Neural cell (in vitro differentiated cells): Measurements from ENCODE around the gene NDST3. TPM values are rescaled to one million over a fixed set of nuclear protein-coding genes. Genes with fewer than 3 reads are reported as not detected.

Experiments used
- H2AFZ ChIP-seq: fragments of 200-600, 300-800 bp; sonication (generic), shearing (Covaris generic); 2 replicates; pipeline ENCODE4 v1.6.0; 2014; ENCODE audit warnings: low read depth, mild to moderate bottlenecking, antibody characterized with exemption, low read length, moderate library complexity
- H3F3A ChIP-seq: fragments of 200-600 bp; shearing (Covaris generic); 2 replicates; pipeline ENCODE4 v1.6.1; 2016; ENCODE audit warnings: mild to moderate bottlenecking, moderate library complexity, mixed read lengths, antibody characterized with exemption, low read length; ENCODE audit not compliant: insufficient read depth, poor library complexity, severe bottlenecking
- H3K27ac ChIP-seq: fragments of 200-600, 300-800 bp; sonication (generic), shearing (Covaris generic); 2 replicates; pipeline ENCODE4 v1.5.1; 2014; ENCODE audit warnings: mild to moderate bottlenecking, low read length, moderate library complexity
- H3K27me3 ChIP-seq: fragments of 300-800, 200-600 bp; sonication (generic), shearing (Covaris generic); 2 replicates; pipeline ENCODE4 v1.6.0; 2014; ENCODE audit warnings: mild to moderate bottlenecking, low read depth, low read length, moderate library complexity; ENCODE audit not compliant: insufficient read depth
- H3K36me3 ChIP-seq: fragments of 300-800, 200-600 bp; sonication (generic), shearing (Covaris generic); 2 replicates; pipeline ENCODE4 v1.5.1; 2014; ENCODE audit warnings: mild to moderate bottlenecking, antibody characterized with exemption, low read length, moderate library complexity; ENCODE audit not compliant: insufficient read depth
- H3K4me2 ChIP-seq: fragments of 300-800, 200-600 bp; sonication (generic), shearing (Covaris generic); 2 replicates; pipeline ENCODE4 v1.6.0; 2014; ENCODE audit warnings: mild to moderate bottlenecking, low read length
- H3K4me3 ChIP-seq: fragments of 300-800, 200-600 bp; sonication (generic), shearing (Covaris generic); 2 replicates; pipeline ENCODE4 v1.5.1; 2014; ENCODE audit warnings: mild to moderate bottlenecking, low read length, moderate library complexity
- H3K79me2 ChIP-seq: fragments of 200-600 bp; shearing (Covaris generic); replicated peaks from 2 replicates; pipeline ENCODE4 v1.6.0; 2014; ENCODE audit warnings: mild to moderate bottlenecking, low read length, moderate library complexity; ENCODE audit not compliant: insufficient read depth
- H3K9ac ChIP-seq: fragments of 300-800, 200-600 bp; sonication (generic), shearing (Covaris generic); 2 replicates; pipeline ENCODE4 v1.6.1; 2016; ENCODE audit warnings: mild to moderate bottlenecking, low read length, mixed read lengths
- H3K9me2 ChIP-seq: fragments of 200-600 bp; shearing (Covaris generic); 2 replicates; pipeline ENCODE4 v1.6.1; 2016; ENCODE audit warnings: mild to moderate bottlenecking, low read length, mixed read lengths; ENCODE audit not compliant: insufficient read depth
- H3K9me3 ChIP-seq: fragments of 200-600, 300-800 bp; sonication (generic), shearing (Covaris generic); 2 replicates; pipeline ENCODE4 v1.6.1; 2016; ENCODE audit warnings: mild to moderate bottlenecking, mixed run types, low read length, moderate library complexity, mixed read lengths
- H4K20me1 ChIP-seq: fragments of 200-600 bp; shearing (Covaris generic); 2 replicates; pipeline ENCODE4 v1.6.1; 2016; ENCODE audit warnings: mild to moderate bottlenecking, mixed run types; ENCODE audit not compliant: insufficient read depth
- EP300 ChIP-seq: fragments of 450-650 bp; conservative IDR thresholded peaks from 2 replicates; pipeline ENCODE4 v1.6.1; 2014; ENCODE audit warnings: antibody characterized with exemption, mild to moderate bottlenecking, moderate library complexity; ENCODE audit not compliant: poor library complexity, severe bottlenecking
- EZH2 ChIP-seq: fragments of 200-600, 300-800 bp; shearing (Covaris generic), sonication (generic); IDR thresholded peaks from 2 replicates; pipeline ENCODE4 v1.6.1; 2014; ENCODE audit warnings: antibody characterized with exemption, low read length, borderline replicate concordance, mild to moderate bottlenecking; ENCODE audit not compliant: insufficient read depth, poor library complexity, severe bottlenecking
- MXI1 ChIP-seq: fragments of 450-650 bp; conservative IDR thresholded peaks from 2 replicates; pipeline ENCODE4 v1.6.1; 2014; ENCODE audit warnings: antibody characterized with exemption, mild to moderate bottlenecking; ENCODE audit not compliant: poor library complexity, severe bottlenecking
- POLR2AphosphoS5 ChIP-seq: IDR thresholded peaks from 2 replicates; pipeline ENCODE4 v1.6.1; 2012
- RAD21 ChIP-seq: fragments of 450-650 bp; conservative IDR thresholded peaks from 2 replicates; pipeline ENCODE4 v1.6.1; 2014; ENCODE audit warnings: antibody characterized with exemption, mild to moderate bottlenecking, moderate library complexity
- SMC3 ChIP-seq: fragments of 450-650 bp; conservative IDR thresholded peaks from 2 replicates; pipeline ENCODE4 v1.6.1; 2014; ENCODE audit warnings: antibody characterized with exemption, mild to moderate bottlenecking, moderate library complexity; ENCODE audit not compliant: poor library complexity
- TAF1 ChIP-seq: IDR thresholded peaks from 2 replicates; pipeline ENCODE4 v1.6.1; 2012; ENCODE audit warnings: low read depth
- polyA plus RNA-seq: library from polyadenylated mRNA; depleted of rRNA; stranded (reverse); fragments of >200 nt; gene quantifications from 2 replicates; pipeline ENCODE4 v1.2.3, GENCODE V29; 2014
- TF ChIP-seq, protein P1 (sequence below): fragments of 450-650 bp; IDR thresholded peaks from 2 replicates; pipeline ENCODE4 v1.5.1; 2014; ENCODE audit warnings: antibody characterized with exemption, mild to moderate bottlenecking, moderate library complexity; ENCODE audit not compliant: poor library complexity, severe bottlenecking
- TF ChIP-seq, protein P2 (sequence below): IDR thresholded peaks from 2 replicates; pipeline ENCODE4 v1.6.1; 2012; ENCODE audit warnings: borderline replicate concordance

NDST3 gene
- polyA plus RNA-seq, 1 donor from 2014 or later, result 4.0 TPM

DNA sequence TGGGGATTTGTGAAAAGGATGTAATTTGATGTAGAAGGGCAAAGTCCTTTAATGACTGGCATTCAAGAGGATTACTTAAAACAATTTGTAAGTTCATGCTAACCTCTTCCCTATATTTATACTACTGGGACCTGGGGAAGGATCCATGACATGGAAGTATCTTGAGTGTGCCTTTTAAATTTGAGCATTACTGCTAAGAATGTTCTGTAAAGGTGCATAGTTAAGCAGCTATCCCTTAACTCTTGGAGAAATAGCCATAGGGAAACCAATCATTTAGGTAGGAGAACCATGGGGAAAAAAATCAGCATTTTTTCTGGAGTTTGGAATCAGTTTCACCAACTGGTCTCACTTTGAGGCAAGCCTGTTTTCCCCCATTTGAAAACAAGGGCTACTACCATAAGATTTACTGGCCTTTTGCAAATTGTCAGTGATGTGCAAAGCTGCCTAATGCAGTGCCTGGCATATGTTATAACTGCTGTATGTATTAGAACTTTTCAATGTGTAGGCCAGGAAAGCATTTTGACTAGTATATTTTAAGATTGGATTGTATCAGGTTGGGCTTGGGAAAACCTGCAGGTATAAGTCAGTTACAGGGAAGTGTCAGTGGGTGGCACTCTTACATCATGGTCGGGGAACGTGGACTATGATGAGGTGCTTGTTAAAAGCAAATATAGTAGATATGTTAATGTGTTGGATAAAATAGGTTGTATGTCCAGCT is 246.4 kb downstream of the NDST3 start:
- H3K9ac ChIP-seq, result no peak overlapping the region
- no peak overlapping the region for H3K4me3 ChIP-seq
- H4K20me1 ChIP-seq, result no peaks in the 10 kb centered on the region
- TF ChIP-seq, protein P1, sequence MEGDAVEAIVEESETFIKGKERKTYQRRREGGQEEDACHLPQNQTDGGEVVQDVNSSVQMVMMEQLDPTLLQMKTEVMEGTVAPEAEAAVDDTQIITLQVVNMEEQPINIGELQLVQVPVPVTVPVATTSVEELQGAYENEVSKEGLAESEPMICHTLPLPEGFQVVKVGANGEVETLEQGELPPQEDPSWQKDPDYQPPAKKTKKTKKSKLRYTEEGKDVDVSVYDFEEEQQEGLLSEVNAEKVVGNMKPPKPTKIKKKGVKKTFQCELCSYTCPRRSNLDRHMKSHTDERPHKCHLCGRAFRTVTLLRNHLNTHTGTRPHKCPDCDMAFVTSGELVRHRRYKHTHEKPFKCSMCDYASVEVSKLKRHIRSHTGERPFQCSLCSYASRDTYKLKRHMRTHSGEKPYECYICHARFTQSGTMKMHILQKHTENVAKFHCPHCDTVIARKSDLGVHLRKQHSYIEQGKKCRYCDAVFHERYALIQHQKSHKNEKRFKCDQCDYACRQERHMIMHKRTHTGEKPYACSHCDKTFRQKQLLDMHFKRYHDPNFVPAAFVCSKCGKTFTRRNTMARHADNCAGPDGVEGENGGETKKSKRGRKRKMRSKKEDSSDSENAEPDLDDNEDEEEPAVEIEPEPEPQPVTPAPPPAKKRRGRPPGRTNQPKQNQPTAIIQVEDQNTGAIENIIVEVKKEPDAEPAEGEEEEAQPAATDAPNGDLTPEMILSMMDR, result peak; percentile 93
- TF ChIP-seq SMC3 (peak; percentile 92), MXI1 (no peak), EZH2 (no peak), TAF1 (no peak), RAD21 (peak; percentile 96)
- no peaks in the 10 kb centered on the region for H3K9me2 ChIP-seq
- H2AFZ ChIP-seq, result no peak overlapping the region
- H3K4me2 ChIP-seq, result no peak overlapping the region
- no peak overlapping the region for H3K27ac ChIP-seq
- no peaks in the 10 kb centered on the region for H3F3A ChIP-seq
- no peaks in the 10 kb centered on the region for H3K9me3 ChIP-seq
- H3K27me3 ChIP-seq, result no peaks in the 10 kb centered on the region
- no peaks in the 10 kb centered on the region for H3K79me2 ChIP-seq
- no peaks in the 10 kb centered on the region for H3K36me3 ChIP-seq

DNA sequence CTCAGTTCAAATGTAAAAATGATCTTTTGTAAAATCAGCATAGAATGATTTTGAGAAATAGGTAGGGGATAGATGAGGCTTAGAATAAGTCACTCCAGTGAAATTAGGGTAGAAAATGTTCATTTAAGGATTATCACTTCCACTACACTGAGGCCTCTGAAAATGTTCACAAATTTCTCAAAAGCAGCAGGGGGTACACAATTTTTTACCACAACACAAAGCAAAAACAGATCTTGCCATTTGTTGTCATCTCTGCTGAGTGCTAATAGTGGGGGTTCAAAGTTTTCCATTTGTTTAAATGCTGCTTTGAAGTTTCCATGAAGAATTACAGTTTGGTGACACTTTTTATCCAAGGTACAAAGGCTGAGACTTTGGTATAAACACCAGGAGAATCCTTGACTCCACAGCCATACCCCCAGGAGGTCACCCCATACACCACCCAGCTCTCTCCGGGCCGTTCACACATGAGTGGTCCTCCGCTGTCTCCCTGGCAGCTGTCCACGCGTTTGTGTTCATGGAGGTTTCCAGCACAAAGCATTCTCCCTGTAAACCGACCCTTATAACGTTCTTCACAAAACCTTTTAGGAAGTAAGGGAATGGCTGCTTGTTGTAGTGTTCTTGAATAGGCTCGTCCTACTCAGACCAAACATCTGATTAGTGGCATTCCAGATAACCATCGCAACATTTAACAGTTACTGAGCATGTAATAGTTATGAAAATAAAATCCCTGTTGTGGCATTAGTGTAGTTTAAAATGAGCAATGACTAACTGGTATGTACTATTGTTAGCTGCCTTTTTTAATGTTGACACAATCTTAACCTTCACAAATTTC is 247.5 kb downstream of the NDST3 start:
- Histone ChIP-seq H3F3A (no peaks in the 10 kb centered on the region), H3K36me3 (no peaks in the 10 kb centered on the region), H3K27me3 (no peaks in the 10 kb centered on the region), H3K4me2 (no peak overlapping the region), H3K27ac (no peak overlapping the region), H3K9ac (no peak overlapping the region), H4K20me1 (no peaks in the 10 kb centered on the region), H3K4me3 (no peak overlapping the region), H3K79me2 (no peaks in the 10 kb centered on the region), H2AFZ (no peak overlapping the region), H3K9me3 (no peaks in the 10 kb centered on the region), H3K9me2 (no peaks in the 10 kb centered on the region)
- TF ChIP-seq EP300 (no peak), SMC3 (no peak), RAD21 (no peak), MXI1 (no peak), TAF1 (no peak), POLR2AphosphoS5 (no peak), EZH2 (no peak)
- TF ChIP-seq, protein P1, result no peak
- TF ChIP-seq, protein P2, sequence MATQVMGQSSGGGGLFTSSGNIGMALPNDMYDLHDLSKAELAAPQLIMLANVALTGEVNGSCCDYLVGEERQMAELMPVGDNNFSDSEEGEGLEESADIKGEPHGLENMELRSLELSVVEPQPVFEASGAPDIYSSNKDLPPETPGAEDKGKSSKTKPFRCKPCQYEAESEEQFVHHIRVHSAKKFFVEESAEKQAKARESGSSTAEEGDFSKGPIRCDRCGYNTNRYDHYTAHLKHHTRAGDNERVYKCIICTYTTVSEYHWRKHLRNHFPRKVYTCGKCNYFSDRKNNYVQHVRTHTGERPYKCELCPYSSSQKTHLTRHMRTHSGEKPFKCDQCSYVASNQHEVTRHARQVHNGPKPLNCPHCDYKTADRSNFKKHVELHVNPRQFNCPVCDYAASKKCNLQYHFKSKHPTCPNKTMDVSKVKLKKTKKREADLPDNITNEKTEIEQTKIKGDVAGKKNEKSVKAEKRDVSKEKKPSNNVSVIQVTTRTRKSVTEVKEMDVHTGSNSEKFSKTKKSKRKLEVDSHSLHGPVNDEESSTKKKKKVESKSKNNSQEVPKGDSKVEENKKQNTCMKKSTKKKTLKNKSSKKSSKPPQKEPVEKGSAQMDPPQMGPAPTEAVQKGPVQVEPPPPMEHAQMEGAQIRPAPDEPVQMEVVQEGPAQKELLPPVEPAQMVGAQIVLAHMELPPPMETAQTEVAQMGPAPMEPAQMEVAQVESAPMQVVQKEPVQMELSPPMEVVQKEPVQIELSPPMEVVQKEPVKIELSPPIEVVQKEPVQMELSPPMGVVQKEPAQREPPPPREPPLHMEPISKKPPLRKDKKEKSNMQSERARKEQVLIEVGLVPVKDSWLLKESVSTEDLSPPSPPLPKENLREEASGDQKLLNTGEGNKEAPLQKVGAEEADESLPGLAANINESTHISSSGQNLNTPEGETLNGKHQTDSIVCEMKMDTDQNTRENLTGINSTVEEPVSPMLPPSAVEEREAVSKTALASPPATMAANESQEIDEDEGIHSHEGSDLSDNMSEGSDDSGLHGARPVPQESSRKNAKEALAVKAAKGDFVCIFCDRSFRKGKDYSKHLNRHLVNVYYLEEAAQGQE, result no peak
